Stimulated activated memory B cell treated with anti-CD40 and anti-IgM and Interleukin-4, amounts not matched to agents 10 μg/mL and 1 μg/mL and 100 μg/mL, for 72 hours (primary cell): Measurements from ENCODE around the gene PRKN.

ENCODE experiments used
- ATAC-seq: fragments of 150-1000 bp; cut with Tn5 transposase; 2 replicates; pipeline ENCODE4 v1.10.0; 2021
- H3K27ac Mint-ChIP-seq: one replicate; pipeline ENCODE4 v1.8.0; 2022; ENCODE audit warnings: mild to moderate bottlenecking, mixed read lengths
- H3K27me3 Mint-ChIP-seq: one replicate; pipeline ENCODE4 v1.8.0; 2022; ENCODE audit warnings: mixed read lengths
- H3K36me3 Mint-ChIP-seq: one replicate; pipeline ENCODE4 v1.8.0; 2022; ENCODE audit warnings: mixed read lengths
- H3K4me1 Mint-ChIP-seq: one replicate; pipeline ENCODE4 v1.8.0; 2022; ENCODE audit warnings: mixed read lengths
- H3K4me3 Mint-ChIP-seq: one replicate; pipeline ENCODE4 v1.8.0; 2022; ENCODE audit warnings: mild to moderate bottlenecking, moderate library complexity, mixed read lengths
- H3K9me3 Mint-ChIP-seq: one replicate; pipeline ENCODE4 v1.8.0; 2022; ENCODE audit warnings: mixed read lengths

PRKN gene

GRCh38 chr6:161748535-161749416, 978.8 kb downstream of the PRKN start:
- no peak overlapping the region for H3K27ac Mint-ChIP-seq
- no peak overlapping the region for H3K4me3 Mint-ChIP-seq
- ATAC-seq = no peak
- H3K9me3 Mint-ChIP-seq = peaks cover 3% of the 10 kb centered on the region
- no peaks in the 10 kb centered on the region for H3K4me1 Mint-ChIP-seq
- no peaks in the 10 kb centered on the region for H3K36me3 Mint-ChIP-seq
- no peaks in the 10 kb centered on the region for H3K27me3 Mint-ChIP-seq

DNA sequence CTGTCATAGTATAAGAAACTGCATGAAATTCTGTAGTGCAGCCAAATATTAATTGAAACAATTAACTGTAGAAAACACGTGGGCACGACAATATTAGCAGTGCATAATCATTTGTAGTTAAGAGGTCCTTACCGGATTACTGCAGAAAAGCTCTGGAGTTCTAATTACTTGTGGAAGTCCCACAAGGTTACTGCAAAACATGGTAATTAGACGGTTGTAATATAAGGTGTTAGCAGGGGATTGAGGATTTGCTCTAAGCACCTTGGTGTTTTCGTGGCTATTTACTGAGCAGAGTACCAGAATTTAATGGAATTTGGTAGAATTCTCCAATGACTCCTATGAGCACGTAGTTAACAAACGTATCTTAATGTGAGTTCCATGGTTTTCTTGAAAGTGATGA, 980.1 kb downstream of the PRKN start:
- no peaks in the 10 kb centered on the region for H3K4me1 Mint-ChIP-seq
- no peak overlapping the region for H3K4me3 Mint-ChIP-seq
- peaks cover 3% of the 10 kb centered on the region for H3K9me3 Mint-ChIP-seq
- ATAC-seq = no peak
- H3K27me3 Mint-ChIP-seq = no peaks in the 10 kb centered on the region
- no peaks in the 10 kb centered on the region for H3K36me3 Mint-ChIP-seq
- no peak overlapping the region for H3K27ac Mint-ChIP-seq

GRCh38 chr6:161745594-161746141, 981.9 kb downstream of the PRKN start:
- Mint-ChIP-seq H3K9me3 (no peaks in the 10 kb centered on the region), H3K36me3 (no peaks in the 10 kb centered on the region), H3K4me1 (no peaks in the 10 kb centered on the region), H3K4me3 (no peak overlapping the region), H3K27me3 (no peaks in the 10 kb centered on the region), H3K27ac (no peak overlapping the region)
- no peak for ATAC-seq

GRCh38 chr6:161745128-161745527, 982.4 kb downstream of the PRKN start:
- no peak overlapping the region for H3K4me3 Mint-ChIP-seq
- no peak overlapping the region for H3K27ac Mint-ChIP-seq
- H3K36me3 Mint-ChIP-seq = no peaks in the 10 kb centered on the region
- ATAC-seq = no peak
- no peaks in the 10 kb centered on the region for H3K27me3 Mint-ChIP-seq
- H3K9me3 Mint-ChIP-seq = no peaks in the 10 kb centered on the region
- H3K4me1 Mint-ChIP-seq = no peaks in the 10 kb centered on the region

DNA sequence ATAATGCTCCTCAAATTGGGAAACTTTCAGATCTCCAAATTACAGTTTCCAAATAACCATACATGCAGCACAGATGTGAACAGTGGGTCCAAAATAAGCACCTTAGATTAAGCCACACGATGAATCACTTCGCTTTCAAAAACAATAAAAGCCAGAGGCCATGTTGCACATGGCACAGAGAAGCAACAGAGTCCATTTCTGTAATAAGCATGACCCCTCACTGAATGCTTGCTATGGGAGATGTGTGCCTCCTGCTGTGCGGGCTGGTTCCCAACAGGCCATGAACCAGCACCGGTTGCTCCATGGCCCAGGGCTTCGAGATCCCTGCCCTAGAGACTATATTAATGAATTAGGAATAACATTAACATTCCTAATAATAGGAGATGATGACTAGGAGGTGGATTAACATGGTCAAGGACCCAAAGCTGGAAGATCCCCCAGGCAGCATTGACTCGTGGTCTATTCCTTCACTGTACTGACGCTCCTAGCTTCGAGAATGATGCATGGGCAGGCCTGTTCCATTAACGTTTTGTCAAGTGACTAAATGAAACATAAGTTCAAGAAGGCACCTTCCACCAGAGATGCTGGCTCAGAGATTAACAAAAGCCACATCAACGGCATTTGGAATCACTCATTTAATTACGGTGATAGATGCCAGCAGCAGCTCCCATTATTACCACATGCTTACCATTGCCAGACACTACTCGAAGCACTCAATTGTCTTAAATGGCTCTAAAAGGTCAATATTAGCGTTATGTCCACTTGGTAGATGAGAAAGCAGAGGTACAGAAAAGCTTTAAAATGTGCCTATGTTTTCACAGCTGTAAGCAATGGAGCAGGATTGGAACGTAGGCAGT, 983.1 kb downstream of the PRKN start:
- ATAC-seq = peak; percentile 24
- Mint-ChIP-seq H3K27me3 (no peaks in the 10 kb centered on the region), H3K9me3 (no peaks in the 10 kb centered on the region), H3K36me3 (no peaks in the 10 kb centered on the region), H3K27ac (no peak overlapping the region), H3K4me1 (no peaks in the 10 kb centered on the region), H3K4me3 (no peak overlapping the region)

DNA sequence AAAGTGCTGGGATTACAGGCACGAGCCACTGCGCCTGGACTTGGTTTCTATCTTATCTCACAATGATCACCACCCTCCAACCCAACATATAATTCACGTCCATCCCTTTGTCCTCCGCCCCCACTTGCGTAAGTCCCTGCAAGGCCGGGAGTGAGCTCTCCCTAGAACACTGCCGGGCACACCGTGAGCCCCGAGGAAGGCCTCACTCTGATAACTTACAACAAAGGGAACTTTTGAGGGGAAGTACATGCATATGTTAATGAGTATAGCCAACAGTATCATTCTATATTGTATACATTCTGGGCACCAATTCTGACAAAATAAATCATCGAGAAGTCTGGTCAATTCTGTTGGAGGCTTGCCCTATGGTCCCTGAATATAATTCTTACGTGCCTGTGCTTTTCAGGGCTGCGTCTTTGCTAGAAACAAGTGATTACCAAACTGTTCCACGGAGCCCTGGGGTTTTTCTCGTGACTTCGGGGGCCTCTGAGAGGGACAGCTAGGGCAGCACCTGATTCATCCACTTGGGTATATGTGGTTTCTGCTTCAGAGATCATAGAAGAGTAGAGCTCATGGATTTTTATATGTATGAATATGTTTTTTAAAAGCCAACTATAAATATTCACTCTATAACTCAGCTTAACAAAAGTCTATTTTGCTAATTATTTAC, 983.9 kb downstream of the PRKN start:
- Mint-ChIP-seq H3K27ac (no peak overlapping the region), H3K4me1 (no peaks in the 10 kb centered on the region), H3K27me3 (no peaks in the 10 kb centered on the region), H3K9me3 (no peaks in the 10 kb centered on the region), H3K36me3 (no peaks in the 10 kb centered on the region), H3K4me3 (no peak overlapping the region)
- peak; percentile 62 for ATAC-seq

GRCh38 chr6:161740486-161740885, 987.1 kb downstream of the PRKN start:
- H3K27ac Mint-ChIP-seq = no peak overlapping the region
- no peaks in the 10 kb centered on the region for H3K27me3 Mint-ChIP-seq

DNA sequence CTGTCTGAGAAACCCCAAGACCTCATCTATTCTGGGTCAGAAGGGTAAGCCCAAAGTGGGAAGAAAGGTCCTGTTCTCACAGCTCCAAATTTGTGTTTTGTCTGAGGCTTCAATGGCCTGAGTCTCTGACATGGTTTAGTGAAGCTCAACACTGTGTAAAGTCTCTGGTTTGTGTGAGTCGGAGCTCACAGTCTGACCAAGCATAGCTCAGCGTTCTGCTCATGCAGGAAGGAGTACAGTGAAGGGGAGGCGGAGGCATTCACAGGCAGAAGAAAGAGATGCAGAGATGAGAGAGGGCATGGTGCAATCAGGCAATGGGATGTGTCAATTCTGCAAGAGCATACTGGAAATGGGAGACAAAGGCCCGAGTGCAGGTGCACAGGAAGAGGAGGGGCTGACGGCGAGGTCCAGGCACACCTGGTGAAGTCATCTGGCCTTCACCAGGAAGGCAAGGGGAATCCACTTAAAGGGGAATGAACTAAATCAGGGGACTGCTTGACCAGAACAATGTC, 990.7 kb downstream of the PRKN start:
- H3K4me1 Mint-ChIP-seq = no peaks in the 10 kb centered on the region
- no peak for ATAC-seq

More at GRCh38 chr6:161740486-161740885, 987.1 kb downstream of the PRKN start:
- H3K4me1 Mint-ChIP-seq = no peaks in the 10 kb centered on the region
- no peak overlapping the region for H3K4me3 Mint-ChIP-seq
- H3K9me3 Mint-ChIP-seq = no peaks in the 10 kb centered on the region
- no peak for ATAC-seq
- H3K36me3 Mint-ChIP-seq = no peaks in the 10 kb centered on the region

DNA sequence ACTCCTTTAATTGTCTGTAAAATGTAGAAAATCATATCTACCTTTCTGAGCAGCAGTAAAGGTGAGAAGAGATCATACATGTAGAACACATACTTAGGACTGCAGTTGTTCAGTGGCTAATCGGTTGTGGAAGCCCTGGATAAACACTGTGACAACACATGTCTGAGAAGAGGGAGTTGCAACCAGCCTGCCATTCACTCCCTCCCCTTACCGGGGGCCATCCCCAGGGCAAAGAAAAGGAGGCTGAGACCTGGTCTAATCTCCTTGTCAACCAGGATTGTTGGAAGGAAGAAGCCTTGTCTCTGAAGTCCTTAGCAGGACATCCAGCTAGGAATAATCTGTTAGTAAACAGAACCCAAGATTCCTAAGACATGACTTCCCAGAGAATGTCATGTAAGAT, 991.2 kb downstream of the PRKN start:
- no peaks in the 10 kb centered on the region for H3K9me3 Mint-ChIP-seq
- H3K4me1 Mint-ChIP-seq = no peaks in the 10 kb centered on the region
- no peaks in the 10 kb centered on the region for H3K27me3 Mint-ChIP-seq
- H3K4me3 Mint-ChIP-seq = no peak overlapping the region
- H3K36me3 Mint-ChIP-seq = no peaks in the 10 kb centered on the region
- H3K27ac Mint-ChIP-seq = no peak overlapping the region
- ATAC-seq = no peak

More for the DNA sequence above, 990.7 kb downstream of the PRKN start:
- Mint-ChIP-seq H3K4me3 (no peak overlapping the region), H3K27ac (no peak overlapping the region), H3K27me3 (no peaks in the 10 kb centered on the region), H3K36me3 (no peaks in the 10 kb centered on the region), H3K9me3 (no peaks in the 10 kb centered on the region)

DNA sequence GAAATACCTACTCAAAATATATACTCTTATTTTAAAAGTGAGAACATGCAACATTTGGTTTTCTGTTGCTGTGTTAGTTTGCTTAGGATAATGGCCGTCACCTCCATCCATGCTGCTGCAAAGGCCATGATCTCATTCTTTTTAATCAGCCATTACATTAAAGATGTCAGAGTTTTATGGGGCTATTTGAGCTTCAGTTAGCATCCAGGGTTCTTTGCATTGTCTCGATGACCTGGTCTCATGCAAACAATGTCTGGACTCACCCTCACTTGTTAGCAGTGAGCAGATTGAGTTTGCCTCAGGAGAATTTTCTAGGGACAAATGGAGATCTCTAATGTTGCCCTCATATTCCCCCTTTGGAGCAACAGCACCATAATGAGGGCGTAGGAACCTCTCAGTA, 995.0 kb downstream of the PRKN start:
- peaks cover 13% of the 10 kb centered on the region for H3K9me3 Mint-ChIP-seq
- ATAC-seq = no peak
- no peaks in the 10 kb centered on the region for H3K4me1 Mint-ChIP-seq
- H3K27me3 Mint-ChIP-seq = no peaks in the 10 kb centered on the region
- H3K4me3 Mint-ChIP-seq = no peak overlapping the region
- H3K27ac Mint-ChIP-seq = no peak overlapping the region
- no peaks in the 10 kb centered on the region for H3K36me3 Mint-ChIP-seq

DNA sequence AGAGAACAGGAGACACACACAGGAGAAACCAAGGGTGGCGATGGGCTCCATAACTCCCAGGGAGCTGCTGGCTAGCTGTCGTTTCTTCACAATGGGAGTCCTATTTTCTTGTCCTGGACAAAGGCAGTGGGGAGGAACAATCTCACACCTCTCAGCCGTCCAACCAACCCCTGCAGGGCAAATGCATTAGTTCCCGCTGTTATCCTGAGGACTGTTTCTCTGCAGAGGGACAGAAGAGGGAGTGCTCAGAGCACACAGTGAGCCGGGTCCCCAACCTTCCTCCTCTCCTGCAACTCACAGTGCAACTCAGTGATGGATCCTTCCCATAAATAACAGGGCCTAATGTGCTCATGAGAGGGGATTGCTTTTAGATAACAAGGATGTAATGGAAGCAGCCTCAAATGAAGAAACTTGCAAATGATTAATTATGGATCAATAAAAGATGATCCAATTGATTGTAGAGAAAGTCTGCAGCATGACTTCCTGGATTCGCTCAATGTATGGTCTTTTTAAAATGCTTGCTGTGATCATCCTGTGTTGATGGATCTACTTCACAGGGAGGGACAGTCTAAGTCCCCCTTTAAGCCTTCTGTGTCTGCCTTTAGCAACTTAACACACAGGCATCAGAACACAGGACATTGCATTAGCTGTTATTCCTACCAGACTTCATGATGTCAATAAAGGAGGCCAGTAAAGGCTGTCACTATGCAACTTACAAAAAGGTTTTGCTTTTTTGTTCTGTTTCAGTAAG, 1000.3 kb downstream of the PRKN start:
- Mint-ChIP-seq H3K36me3 (no peaks in the 10 kb centered on the region), H3K27ac (no peak overlapping the region), H3K4me1 (no peaks in the 10 kb centered on the region), H3K9me3 (peaks cover 13% of the 10 kb centered on the region), H3K27me3 (no peaks in the 10 kb centered on the region), H3K4me3 (no peak overlapping the region)
- ATAC-seq = no peak

- Mint-ChIP-seq H3K4me3 (no peak overlapping the region), H3K36me3 (no peaks in the 10 kb centered on the region), H3K27ac (no peak overlapping the region), H3K4me1 (no peaks in the 10 kb centered on the region), H3K27me3 (no peaks in the 10 kb centered on the region), H3K9me3 (no peaks in the 10 kb centered on the region)
- ATAC-seq = no peak
Observed at GRCh38 chr6:161722394-161722793, 1005.2 kb downstream of the PRKN start.

DNA sequence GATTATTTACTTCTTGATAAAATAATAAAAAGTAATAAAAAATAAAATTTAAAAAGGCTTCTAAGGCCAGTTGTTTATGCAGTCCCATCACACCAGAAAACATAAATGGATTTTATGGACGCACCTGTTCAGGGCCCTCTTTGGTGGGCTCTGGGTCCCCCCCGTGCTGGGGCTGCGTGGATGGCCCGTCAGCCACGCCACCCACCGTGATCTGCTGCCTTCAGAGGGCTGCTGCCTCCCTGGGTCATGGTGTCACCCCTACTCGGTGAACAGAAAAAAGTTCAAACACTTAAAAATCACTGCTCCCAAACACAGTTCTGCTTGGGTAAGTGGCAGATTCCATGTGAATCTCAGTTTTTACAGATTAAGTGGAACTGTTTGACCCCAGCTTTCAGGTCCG, 1006.1 kb downstream of the PRKN start:
- no peak for ATAC-seq
- peaks cover 1% of the 10 kb centered on the region for H3K9me3 Mint-ChIP-seq

GRCh38 chr6:161716176-161716575, 1011.4 kb downstream of the PRKN start:
- Mint-ChIP-seq H3K27ac (no peak overlapping the region), H3K4me1 (no peaks in the 10 kb centered on the region), H3K36me3 (no peaks in the 10 kb centered on the region), H3K9me3 (peaks cover 3% of the 10 kb centered on the region), H3K27me3 (no peaks in the 10 kb centered on the region), H3K4me3 (no peak overlapping the region)
- ATAC-seq = no peak

More for the DNA sequence above, 1006.1 kb downstream of the PRKN start:
- H3K4me1 Mint-ChIP-seq = no peaks in the 10 kb centered on the region
- no peak overlapping the region for H3K27ac Mint-ChIP-seq
- H3K36me3 Mint-ChIP-seq = no peaks in the 10 kb centered on the region
- H3K27me3 Mint-ChIP-seq = no peaks in the 10 kb centered on the region
- no peak overlapping the region for H3K4me3 Mint-ChIP-seq
